Bone marrow (tissue), 2 donors: ENCODE results near the gene AP1G2.

Source experiments
- DNase-seq, 2 donors: peaks; one replicate each; lab custom pipeline; 2025; lab: John Stamatoyannopoulos, UW

AP1G2 gene

GRCh38 chr14:23570806-23571483 lies 3.4 kb upstream of the AP1G2 start:
- DNase-seq = no peak

- no peak for DNase-seq
These were observed 2.0 kb upstream of the AP1G2 start for GRCh38 chr14:23569443-23570151.

GRCh38 chr14:23568600-23569331 lies 1.2 kb upstream of the AP1G2 start:
- DNase-seq = no peak

- no peak for DNase-seq
These were observed 519 bp upstream of the AP1G2 start for GRCh38 chr14:23568021-23568599.

- DNase-seq = no peak
These were observed 809 bp downstream of the AP1G2 start for GRCh38 chr14:23566778-23567185.

- DNase-seq = no peak
These were observed 1.3 kb downstream of the AP1G2 start for GRCh38 chr14:23566112-23566777.

- DNase-seq = no peak
These were observed 2.0 kb downstream of the AP1G2 start for GRCh38 chr14:23565626-23566025.

- DNase-seq = no peak
These were observed 2.7 kb downstream of the AP1G2 start for GRCh38 chr14:23564876-23565275.

GRCh38 chr14:23564181-23564812 lies 3.3 kb downstream of the AP1G2 start:
- DNase-seq = no peak

- DNase-seq = no peak
These were observed 4.0 kb downstream of the AP1G2 start for GRCh38 chr14:23563473-23564180.

GRCh38 chr14:23562822-23563472 lies 4.6 kb downstream of the AP1G2 start:
- DNase-seq = peak in 1 of 2 donors; percentile 62

- no peak for DNase-seq
These were observed 5.4 kb downstream of the AP1G2 start for GRCh38 chr14:23561873-23562821.

GRCh38 chr14:23561259-23561658 lies 6.3 kb downstream of the AP1G2 start:
- DNase-seq = no peak

- no peak for DNase-seq
These were observed 7.6 kb downstream of the AP1G2 start for GRCh38 chr14:23559926-23560520.

GRCh38 chr14:23559010-23559925 lies 8.3 kb downstream of the AP1G2 start:
- DNase-seq = peak; percentile 14 to 18

GRCh38 chr14:23558346-23559009 lies 9.1 kb downstream of the AP1G2 start:
- no peak for DNase-seq

- no peak for DNase-seq
These were observed 9.6 kb downstream of the AP1G2 start for GRCh38 chr14:23557946-23558345.
